Measurements from ENCODE around the gene GSDMA.
"Not testable (repeated sequence)": the region's sequence is repeated elsewhere in the genome, so short reads cannot be mapped to it uniquely, and the experiment has no call there.

GSDMA gene

GRCh38 chr17:39946551-39947330, 16.1 kb upstream of the GSDMA start:
- H3K9me3 ChIP-seq (ENCODE audit: control insufficient read depth in 2 of 2, low read length in 2 of 2): no peaks in the 10 kb centered on the region
- no peaks in the 10 kb centered on the region for H3K36me3 ChIP-seq (ENCODE audit: control insufficient read depth in 2 of 2, insufficient read depth in 2 of 2, low read length in 2 of 2)
- peaks cover 0 to 4% of the 10 kb centered on the region in 2 donors for H3K27me3 ChIP-seq (ENCODE audit: control insufficient read depth in 1 of 2, insufficient read depth in 2 of 2, low read length in 2 of 2)
- no peak overlapping the region for H3K4me3 ChIP-seq (ENCODE audit: low read length in 2 of 2)
- H3K4me1 ChIP-seq (ENCODE audit: control insufficient read depth, insufficient read depth, low read length): no peaks in the 10 kb centered on the region
- H3K27ac ChIP-seq (ENCODE audit: low read length): no peak overlapping the region
- no peak overlapping the region for H3K9ac ChIP-seq (ENCODE audit: low read length in 2 of 2)

- H3K4me3 ChIP-seq (ENCODE audit: low read length in 2 of 2); H3K27ac ChIP-seq (ENCODE audit: low read length); H3K4me1 ChIP-seq (ENCODE audit: control insufficient read depth, insufficient read depth, low read length); H3K36me3 ChIP-seq (ENCODE audit: control insufficient read depth in 2 of 2, insufficient read depth in 2 of 2, low read length in 2 of 2); H3K27me3 ChIP-seq (ENCODE audit: control insufficient read depth in 1 of 2, insufficient read depth in 2 of 2, low read length in 2 of 2); H3K9ac ChIP-seq (ENCODE audit: low read length in 2 of 2); H3K9me3 ChIP-seq (ENCODE audit: control insufficient read depth in 2 of 2, low read length in 2 of 2): not testable (repeated sequence)
These were observed 14.3 kb upstream of the GSDMA start for GRCh38 chr17:39948489-39948828.

GRCh38 chr17:39949028-39949427, 13.8 kb upstream of the GSDMA start:
- H3K9ac ChIP-seq (ENCODE audit: low read length in 2 of 2): no peak overlapping the region
- H3K4me3 ChIP-seq (ENCODE audit: low read length in 2 of 2): no peak overlapping the region
- H3K27ac ChIP-seq (ENCODE audit: low read length): no peak overlapping the region
- H3K27me3 ChIP-seq (ENCODE audit: control insufficient read depth in 1 of 2, insufficient read depth in 2 of 2, low read length in 2 of 2): no peaks in the 10 kb centered on the region
- H3K9me3 ChIP-seq (ENCODE audit: control insufficient read depth in 2 of 2, low read length in 2 of 2): no peaks in the 10 kb centered on the region
- H3K4me1 ChIP-seq (ENCODE audit: control insufficient read depth, insufficient read depth, low read length): peaks cover 11% of the 10 kb centered on the region
- no peaks in the 10 kb centered on the region for H3K36me3 ChIP-seq (ENCODE audit: control insufficient read depth in 2 of 2, insufficient read depth in 2 of 2, low read length in 2 of 2)

GRCh38 chr17:39950871-39951348, 11.9 kb upstream of the GSDMA start:
- no peak overlapping the region for H3K27ac ChIP-seq (ENCODE audit: low read length)
- no peaks in the 10 kb centered on the region for H3K27me3 ChIP-seq (ENCODE audit: control insufficient read depth in 1 of 2, insufficient read depth in 2 of 2, low read length in 2 of 2)
- no peaks in the 10 kb centered on the region for H3K9me3 ChIP-seq (ENCODE audit: control insufficient read depth in 2 of 2, low read length in 2 of 2)
- H3K4me3 ChIP-seq (ENCODE audit: low read length in 2 of 2): no peak overlapping the region
- H3K36me3 ChIP-seq (ENCODE audit: control insufficient read depth in 2 of 2, insufficient read depth in 2 of 2, low read length in 2 of 2): no peaks in the 10 kb centered on the region
- H3K4me1 ChIP-seq (ENCODE audit: control insufficient read depth, insufficient read depth, low read length): peaks cover 11% of the 10 kb centered on the region
- no peak overlapping the region for H3K9ac ChIP-seq (ENCODE audit: low read length in 2 of 2)

GRCh38 chr17:39951924-39952679, 10.7 kb upstream of the GSDMA start:
- H3K27me3 ChIP-seq (ENCODE audit: control insufficient read depth in 1 of 2, insufficient read depth in 2 of 2, low read length in 2 of 2): no peaks in the 10 kb centered on the region
- H3K9ac ChIP-seq (ENCODE audit: low read length in 2 of 2): peak overlapping the region; percentile 26 to 55
- no peaks in the 10 kb centered on the region for H3K9me3 ChIP-seq (ENCODE audit: control insufficient read depth in 2 of 2, low read length in 2 of 2)
- H3K4me1 ChIP-seq (ENCODE audit: control insufficient read depth, insufficient read depth, low read length): peaks cover 11% of the 10 kb centered on the region
- peak overlapping the region; percentile 37 for H3K27ac ChIP-seq (ENCODE audit: low read length)
- H3K36me3 ChIP-seq (ENCODE audit: control insufficient read depth in 2 of 2, insufficient read depth in 2 of 2, low read length in 2 of 2): no peaks in the 10 kb centered on the region
- H3K4me3 ChIP-seq (ENCODE audit: low read length in 2 of 2): peak overlapping the region; percentile 52 to 74

GRCh38 chr17:39952680-39953470, 9.9 kb upstream of the GSDMA start:
- no peaks in the 10 kb centered on the region for H3K9me3 ChIP-seq (ENCODE audit: control insufficient read depth in 2 of 2, low read length in 2 of 2)
- peak overlapping the region; percentile 62 for H3K27ac ChIP-seq (ENCODE audit: low read length)
- H3K4me1 ChIP-seq (ENCODE audit: control insufficient read depth, insufficient read depth, low read length): peaks cover 11% of the 10 kb centered on the region
- no peaks in the 10 kb centered on the region for H3K27me3 ChIP-seq (ENCODE audit: control insufficient read depth in 1 of 2, insufficient read depth in 2 of 2, low read length in 2 of 2)
- peak overlapping the region; percentile 69 to 76 for H3K4me3 ChIP-seq (ENCODE audit: low read length in 2 of 2)
- H3K9ac ChIP-seq (ENCODE audit: low read length in 2 of 2): peak overlapping the region; percentile 55 to 57
- no peaks in the 10 kb centered on the region for H3K36me3 ChIP-seq (ENCODE audit: control insufficient read depth in 2 of 2, insufficient read depth in 2 of 2, low read length in 2 of 2)

GRCh38 chr17:39953471-39953888, 9.3 kb upstream of the GSDMA start:
- H3K36me3 ChIP-seq (ENCODE audit: control insufficient read depth in 2 of 2, insufficient read depth in 2 of 2, low read length in 2 of 2): no peaks in the 10 kb centered on the region
- H3K9ac ChIP-seq (ENCODE audit: low read length in 2 of 2): peak overlapping the region; percentile 21 to 57
- H3K4me3 ChIP-seq (ENCODE audit: low read length in 2 of 2): peak overlapping the region; percentile 69 to 76
- H3K27ac ChIP-seq (ENCODE audit: low read length): peak overlapping the region; percentile 62
- H3K4me1 ChIP-seq (ENCODE audit: control insufficient read depth, insufficient read depth, low read length): peaks cover 11% of the 10 kb centered on the region
- no peaks in the 10 kb centered on the region for H3K9me3 ChIP-seq (ENCODE audit: control insufficient read depth in 2 of 2, low read length in 2 of 2)
- H3K27me3 ChIP-seq (ENCODE audit: control insufficient read depth in 1 of 2, insufficient read depth in 2 of 2, low read length in 2 of 2): no peaks in the 10 kb centered on the region

GRCh38 chr17:39954876-39955275, 7.9 kb upstream of the GSDMA start:
- H3K9me3 ChIP-seq (ENCODE audit: control insufficient read depth in 2 of 2, low read length in 2 of 2): no peaks in the 10 kb centered on the region
- H3K4me1 ChIP-seq (ENCODE audit: control insufficient read depth, insufficient read depth, low read length): peaks cover 11% of the 10 kb centered on the region
- no peaks in the 10 kb centered on the region for H3K36me3 ChIP-seq (ENCODE audit: control insufficient read depth in 2 of 2, insufficient read depth in 2 of 2, low read length in 2 of 2)
- no peak overlapping the region for H3K4me3 ChIP-seq (ENCODE audit: low read length in 2 of 2)
- no peak overlapping the region for H3K9ac ChIP-seq (ENCODE audit: low read length in 2 of 2)
- H3K27ac ChIP-seq (ENCODE audit: low read length): no peak overlapping the region
- no peaks in the 10 kb centered on the region for H3K27me3 ChIP-seq (ENCODE audit: control insufficient read depth in 1 of 2, insufficient read depth in 2 of 2, low read length in 2 of 2)

GRCh38 chr17:39955726-39956225, 7.0 kb upstream of the GSDMA start:
- no peak overlapping the region for H3K27ac ChIP-seq (ENCODE audit: low read length)
- peaks cover 0 to 2% of the 10 kb centered on the region in 2 donors for H3K27me3 ChIP-seq (ENCODE audit: control insufficient read depth in 1 of 2, insufficient read depth in 2 of 2, low read length in 2 of 2)
- H3K36me3 ChIP-seq (ENCODE audit: control insufficient read depth in 2 of 2, insufficient read depth in 2 of 2, low read length in 2 of 2): no peaks in the 10 kb centered on the region
- no peak overlapping the region for H3K4me3 ChIP-seq (ENCODE audit: low read length in 2 of 2)
- H3K4me1 ChIP-seq (ENCODE audit: control insufficient read depth, insufficient read depth, low read length): peaks cover 11% of the 10 kb centered on the region
- no peaks in the 10 kb centered on the region for H3K9me3 ChIP-seq (ENCODE audit: control insufficient read depth in 2 of 2, low read length in 2 of 2)
- no peak overlapping the region for H3K9ac ChIP-seq (ENCODE audit: low read length in 2 of 2)

GRCh38 chr17:39960524-39961041, 2.2 kb upstream of the GSDMA start:
- Histone ChIP-seq H3K27me3 (ENCODE audit: control insufficient read depth in 1 of 2, insufficient read depth in 2 of 2, low read length in 2 of 2) (peaks cover 2 to 3% of the 10 kb centered on the region in 2 donors), H3K9me3 (ENCODE audit: control insufficient read depth in 2 of 2, low read length in 2 of 2) (no peaks in the 10 kb centered on the region), H3K9ac (ENCODE audit: low read length in 2 of 2) (no peak overlapping the region), H3K36me3 (ENCODE audit: control insufficient read depth in 2 of 2, insufficient read depth in 2 of 2, low read length in 2 of 2) (no peaks in the 10 kb centered on the region), H3K4me3 (ENCODE audit: low read length in 2 of 2) (no peak overlapping the region), H3K27ac (ENCODE audit: low read length) (no peak overlapping the region), H3K4me1 (ENCODE audit: control insufficient read depth, insufficient read depth, low read length) (no peaks in the 10 kb centered on the region)

Data from stomach smooth muscle (tissue), 2 donors.